GM23248 (cell line): ENCODE results near the gene TTC14. TPM values are rescaled to one million over a fixed set of nuclear protein-coding genes. Genes with fewer than 3 reads are reported as not detected.
"Not testable (repeated sequence)": the region's sequence is repeated elsewhere in the genome, so short reads cannot be mapped to it uniquely, and the experiment has no call there.

Experiments
- DNase-seq: peaks from one replicate; pipeline ENCODE4 v3.0.0-alpha.2; 2015
- H2AFZ ChIP-seq: fragments of 200-600 bp; sonication (generic); 2 replicates; pipeline ENCODE4 v1.6.1; 2016; ENCODE audit warnings: antibody characterized with exemption
- H3F3A ChIP-seq: fragments of 200-600 bp; sonication (generic); 2 replicates; pipeline ENCODE4 v1.6.1; 2016; ENCODE audit warnings: mild to moderate bottlenecking, antibody characterized with exemption, mixed run types; ENCODE audit not compliant: insufficient read depth
- H3K27ac ChIP-seq: fragments of 200-600 bp; sonication (generic); 2 replicates; pipeline ENCODE4 v1.5.1; 2016; ENCODE audit warnings: mild to moderate bottlenecking
- H3K27me3 ChIP-seq: fragments of 200-600 bp; sonication (generic); replicated peaks from 2 replicates; pipeline ENCODE4 v1.6.1; 2016; ENCODE audit warnings: mild to moderate bottlenecking; ENCODE audit not compliant: insufficient read depth
- H3K36me3 ChIP-seq: fragments of 200-600 bp; sonication (generic); 2 replicates; pipeline ENCODE4 v1.6.1; 2016; ENCODE audit warnings: low read depth, mild to moderate bottlenecking
- H3K4me1 ChIP-seq: fragments of 200-600 bp; sonication (generic); 2 replicates; pipeline ENCODE4 v1.6.1; 2016; ENCODE audit warnings: mild to moderate bottlenecking; ENCODE audit not compliant: insufficient read depth
- H3K4me2 ChIP-seq: fragments of 200-600 bp; sonication (generic); one replicate; pipeline ENCODE4 v1.6.1; 2016; ENCODE audit warnings: mild to moderate bottlenecking; ENCODE audit not compliant: unreplicated experiment
- H3K4me3 ChIP-seq: fragments of 200-600 bp; sonication (generic); 2 replicates; pipeline ENCODE4 v1.5.1; 2016; ENCODE audit warnings: mild to moderate bottlenecking
- H3K79me2 ChIP-seq: fragments of 200-600 bp; sonication (generic); 2 replicates; pipeline ENCODE4 v1.6.1; 2016; ENCODE audit warnings: mild to moderate bottlenecking; ENCODE audit not compliant: insufficient read depth
- H3K9ac ChIP-seq: fragments of 200-600 bp; sonication (generic); 2 replicates; pipeline ENCODE4 v1.6.1; 2016; ENCODE audit warnings: mild to moderate bottlenecking
- H3K9me2 ChIP-seq: fragments of 200-600 bp; sonication (generic); 2 replicates; pipeline ENCODE4 v1.6.1; 2016; ENCODE audit warnings: mixed run types, mild to moderate bottlenecking, moderate library complexity; ENCODE audit not compliant: insufficient read depth
- H3K9me3 ChIP-seq: fragments of 200-600 bp; sonication (generic); one replicate; pipeline ENCODE4 v1.6.1; 2017; ENCODE audit warnings: low read depth
- H4K20me1 ChIP-seq: fragments of 200-600 bp; sonication (generic); 2 replicates; pipeline ENCODE4 v1.6.0; 2016; ENCODE audit not compliant: insufficient read depth
- EZH2 ChIP-seq: fragments of 200-600 bp; sonication (generic); IDR thresholded peaks from 2 replicates; pipeline ENCODE4 v1.6.1; 2018; ENCODE audit warnings: antibody characterized with exemption, mild to moderate bottlenecking; ENCODE audit not compliant: insufficient read depth, poor library complexity, severe bottlenecking
- EZH2phosphoT487 ChIP-seq: fragments of 200-600 bp; sonication (generic); IDR thresholded peaks from 2 replicates; pipeline ENCODE4 v1.6.1; 2018; ENCODE audit warnings: antibody characterized with exemption, moderate library complexity, mild to moderate bottlenecking, low read depth; ENCODE audit not compliant: insufficient read depth
- WGBS, 2 experiments: methylation state at CpG; one replicate each; pipeline ENCODE4 v1.1.6; 2015 to 2017; ENCODE audit warnings: low lambda C conversion rate in 2 of 2, low coverage in 1 of 2; ENCODE audit errors: missing lambda C conversion rate in 2 of 2; 5-methylcytosine and 5-hydroxymethylcytosine counted together
- in situ Hi-C: fragments of 300-500 bp; cut with MboI; formaldehyde crosslinking; loops from 2 replicates; pipeline ENCODE4 v1.15.0; 2020
- polyA plus RNA-seq: library from polyadenylated mRNA; unstranded; fragments of >200 nt; fragmentation: Nextera tagmentation; extraction: Ambion mirVana; gene quantifications from 2 replicates; pipeline ENCODE4 v1.2.1, GENCODE V29; 2016
- total RNA-seq: library from RNA; depleted of rRNA; stranded (reverse); fragments of >200 nt; shearing (Covaris generic); gene quantifications from 2 replicates; pipeline ENCODE4 v1.2.3, GENCODE V29; 2014

Gene TTC14
- total and polyA plus RNA-seq, 2 experiments from 2014 or later: 21.4 to 26.0 TPM

DNA sequence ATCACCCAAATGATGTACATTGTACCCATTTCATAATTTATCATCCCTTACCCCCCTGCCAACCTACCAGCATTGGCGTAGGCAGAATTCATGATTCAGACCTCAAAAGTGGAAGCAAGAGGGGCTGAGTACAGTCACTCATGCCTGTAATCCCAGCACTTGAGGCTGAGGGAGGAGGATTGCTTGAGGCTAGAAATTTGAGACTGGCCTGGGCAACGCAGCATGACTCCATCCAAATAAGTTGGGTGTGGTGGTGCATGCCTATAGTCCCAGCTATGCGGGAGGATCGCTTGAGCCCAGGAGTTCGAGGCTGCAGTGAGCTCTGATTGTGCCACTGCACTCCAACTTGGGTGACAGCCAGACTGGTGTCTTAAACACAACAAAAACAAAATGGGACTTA, 10.4 kb downstream of the TTC14 start:
- no peak overlapping the region for H3K9ac ChIP-seq
- H3K27ac ChIP-seq: no peak overlapping the region
- no peaks in the 10 kb centered on the region for H3K4me1 ChIP-seq
- no peaks in the 10 kb centered on the region for H3K9me3 ChIP-seq
- 86 to 88% methylated on average over 5 of the region's 5 CpGs for WGBS, 2 experiments
- in situ Hi-C loops: no loop called here
- H3K4me2 ChIP-seq: no peak overlapping the region
- no peaks in the 10 kb centered on the region for H3K9me2 ChIP-seq
- no peaks in the 10 kb centered on the region for H3F3A ChIP-seq
- DNase-seq: no peak
- peaks cover 57% of the 10 kb centered on the region for H3K36me3 ChIP-seq
- no peaks in the 10 kb centered on the region for H3K79me2 ChIP-seq
- H4K20me1 ChIP-seq: no peaks in the 10 kb centered on the region
- H2AFZ ChIP-seq: no peak overlapping the region
- H3K27me3 ChIP-seq: no peaks in the 10 kb centered on the region
- H3K4me3 ChIP-seq: no peak overlapping the region
- no peak for TF ChIP-seq EZH2
- no peak for TF ChIP-seq EZH2phosphoT487

- TF ChIP-seq EZH2 (no peak), EZH2phosphoT487 (no peak)
- Histone ChIP-seq H3K9me2 (no peaks in the 10 kb centered on the region), H3K27ac (no peak overlapping the region), H3K27me3 (no peaks in the 10 kb centered on the region), H3K4me1 (no peaks in the 10 kb centered on the region), H3K36me3 (peaks cover 21% of the 10 kb centered on the region), H3K9me3 (no peaks in the 10 kb centered on the region), H3K79me2 (no peaks in the 10 kb centered on the region), H3K9ac (no peak overlapping the region), H3K4me2 (no peak overlapping the region), H3K4me3 (no peak overlapping the region), H3F3A (no peaks in the 10 kb centered on the region), H4K20me1 (no peaks in the 10 kb centered on the region), H2AFZ (no peak overlapping the region)
- in situ Hi-C loops: no loop called here
- 29 to 37% methylated on average over 3 of the region's 3 CpGs for WGBS, 2 experiments
- no peak for DNase-seq
Measured at GRCh38 chr3:180615954-180616353, 14.0 kb downstream of the TTC14 start.

DNA sequence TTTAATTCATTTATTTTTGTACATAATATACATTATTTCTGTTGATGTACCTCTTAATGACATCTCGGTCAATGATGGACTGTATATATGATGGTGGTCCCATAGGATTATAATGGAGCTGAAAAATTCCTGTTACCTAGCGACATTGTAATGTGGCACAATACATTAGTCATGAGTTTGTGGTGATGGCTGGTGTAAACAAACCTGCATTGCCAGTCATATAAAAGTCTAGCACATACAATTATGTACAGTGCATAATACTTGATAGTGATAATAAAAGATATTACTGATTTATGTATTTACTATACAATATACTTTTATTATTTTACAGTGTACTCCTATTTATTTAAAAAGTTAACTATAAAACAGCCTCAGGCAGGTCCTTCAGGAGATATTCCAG, 15.1 kb downstream of the TTC14 start:
- Histone ChIP-seq H4K20me1 (no peaks in the 10 kb centered on the region), H3K27ac (no peak overlapping the region), H3K36me3 (peaks cover 10% of the 10 kb centered on the region), H3K9ac (no peak overlapping the region), H2AFZ (no peak overlapping the region), H3K4me2 (no peak overlapping the region), H3K27me3 (no peaks in the 10 kb centered on the region), H3K9me3 (no peaks in the 10 kb centered on the region), H3K9me2 (no peaks in the 10 kb centered on the region), H3K4me3 (no peak overlapping the region), H3K79me2 (no peaks in the 10 kb centered on the region), H3F3A (no peaks in the 10 kb centered on the region), H3K4me1 (no peaks in the 10 kb centered on the region)
- TF ChIP-seq EZH2: no peak
- TF ChIP-seq EZH2phosphoT487: no peak
- WGBS, 2 experiments: 95 to 98% methylated on average over 2 of the region's 2 CpGs
- in situ Hi-C loops: no loop called here
- peak; percentile 14 for DNase-seq

DNA sequence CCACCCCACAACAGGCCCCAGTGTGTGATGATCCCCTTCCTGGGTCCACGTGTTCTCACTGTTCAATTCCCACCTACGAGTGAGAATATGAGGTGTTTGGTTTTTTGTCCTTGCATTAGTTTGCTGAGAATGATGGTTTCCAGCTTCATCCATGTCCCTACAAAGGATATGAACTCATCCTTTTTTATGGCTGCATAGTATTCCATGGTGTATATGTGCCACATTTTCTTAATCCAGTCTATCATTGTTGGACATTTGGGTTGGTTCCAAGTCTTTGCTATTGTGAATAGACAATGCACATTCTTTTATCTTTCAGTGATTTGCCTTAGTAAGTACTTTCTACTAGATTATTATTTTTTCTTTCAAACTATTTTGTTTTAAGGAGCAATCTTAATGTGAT, 16.6 kb downstream of the TTC14 start:
- H3K27ac ChIP-seq, H2AFZ ChIP-seq, in situ Hi-C loops, H3K27me3 ChIP-seq, H3K4me1 ChIP-seq, H3K4me2 ChIP-seq, H3K36me3 ChIP-seq, H3K9me2 ChIP-seq, H3F3A ChIP-seq, H3K79me2 ChIP-seq, H4K20me1 ChIP-seq, DNase-seq, H3K9me3 ChIP-seq, H3K4me3 ChIP-seq, H3K9ac ChIP-seq: not testable (repeated sequence)
- WGBS, 2 experiments: 95 to 98% methylated on average over 2 of the region's 2 CpGs

DNA sequence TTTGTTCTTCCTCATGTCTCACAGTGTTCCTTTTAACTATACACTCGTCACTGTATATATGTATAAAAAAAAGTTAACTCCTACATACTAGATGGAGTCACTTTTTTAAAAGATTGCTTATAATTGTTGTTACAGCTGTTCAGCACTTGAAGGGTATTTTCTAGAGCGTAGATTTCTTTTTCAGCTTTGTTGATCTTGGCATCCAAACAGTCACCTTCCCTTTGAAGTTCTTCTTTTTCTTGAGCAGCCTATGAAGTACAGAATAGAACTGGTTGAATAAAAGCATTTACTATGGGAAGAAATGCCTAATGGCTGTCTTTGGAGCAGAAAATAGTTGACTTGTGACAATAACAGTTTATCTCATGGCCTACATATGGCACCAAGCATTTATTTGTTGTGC, 17.8 kb downstream of the TTC14 start:
- Histone ChIP-seq H3K27me3 (no peaks in the 10 kb centered on the region), H3K36me3 (0 out of 2 replicates have a peak, but pooled peaks cover 4% of the 10 kb centered on the region), H3K4me1 (no peaks in the 10 kb centered on the region), H3K4me2 (no peak overlapping the region), H3K9ac (no peak overlapping the region), H3K4me3 (no peak overlapping the region), H3K9me2 (no peaks in the 10 kb centered on the region), H3K79me2 (no peaks in the 10 kb centered on the region), H3K9me3 (no peaks in the 10 kb centered on the region), H3K27ac (no peak overlapping the region), H4K20me1 (no peaks in the 10 kb centered on the region), H2AFZ (no peak overlapping the region), H3F3A (no peaks in the 10 kb centered on the region)
- 79 to 85% methylated on average over 2 of the region's 2 CpGs for WGBS, 2 experiments
- in situ Hi-C loops: no loop called here
- TF ChIP-seq EZH2phosphoT487: no peak
- no peak for TF ChIP-seq EZH2
- no peak for DNase-seq
